WTC11 (cell line): ENCODE results near the gene NSFL1C. TPM values are rescaled to one million over a fixed set of nuclear protein-coding genes. Genes with fewer than 3 reads are reported as not detected.

Experiments used
- ATAC-seq: fragments of 200-7000 bp; cut with Tn5 transposase; 2 replicates; pipeline ENCODE4 v1.10.0; 2021; ENCODE audit warnings: mild to moderate bottlenecking, moderate library complexity
- CTCF ChIA-PET: fragments of 300-600 bp; sonication (Branson Sonifier 250); formaldehyde crosslinking; loops from one replicate; lab custom pipeline; 2021; ENCODE audit warnings: antibody characterized with exemption; lab: Charles Lee
- POLR2A ChIA-PET: fragments of 350-600 bp; sonication (Branson Sonifier 250); formaldehyde crosslinking; loops from one replicate; lab custom pipeline; 2021; ENCODE audit warnings: antibody characterized with exemption; lab: Charles Lee
- DNase-seq: peaks from one replicate; pipeline ENCODE4 v3.0.0; 2021; ENCODE audit warnings: low spot score
- H3K27ac Mint-ChIP-seq: 2 replicates; pipeline ENCODE4 v1.8.0; 2021; ENCODE audit warnings: mixed read lengths
- H3K27me3 Mint-ChIP-seq: 2 replicates; pipeline ENCODE4 v1.8.0; 2021; ENCODE audit warnings: low read depth, mild to moderate bottlenecking, moderate library complexity, mixed read lengths
- H3K36me3 Mint-ChIP-seq: 2 replicates; pipeline ENCODE4 v1.8.0; 2021; ENCODE audit warnings: mixed read lengths
- H3K4me1 Mint-ChIP-seq: 2 replicates; pipeline ENCODE4 v1.8.0; 2022; ENCODE audit warnings: mixed read lengths
- H3K4me3 Mint-ChIP-seq: 2 replicates; pipeline ENCODE4 v1.8.0; 2021; ENCODE audit warnings: mild to moderate bottlenecking, moderate library complexity, mixed read lengths
- H3K9me3 Mint-ChIP-seq: 2 replicates; pipeline ENCODE4 v1.8.0; 2021; ENCODE audit warnings: mixed read lengths
- ATF1 ChIP-seq: sonication (generic); formaldehyde crosslinking; IDR thresholded peaks from 2 replicates; pipeline ENCODE4 v1.8.1; 2023; ENCODE audit warnings: mild to moderate bottlenecking, moderate library complexity, missing genetic modification reagents
- CREB1 ChIP-seq: sonication (generic); formaldehyde crosslinking; IDR thresholded peaks from 2 replicates; pipeline ENCODE4 v1.8.0; 2023; ENCODE audit warnings: mild to moderate bottlenecking, missing genetic modification reagents
- CREM ChIP-seq: sonication (generic); formaldehyde crosslinking; IDR thresholded peaks from 2 replicates; pipeline ENCODE4 v1.8.1; 2022; ENCODE audit warnings: mild to moderate bottlenecking, missing genetic modification reagents, moderate library complexity
- ETV6 ChIP-seq: sonication (generic); formaldehyde crosslinking; IDR thresholded peaks from 2 replicates; pipeline ENCODE4 v1.8.1; 2022; ENCODE audit warnings: mild to moderate bottlenecking, missing genetic modification reagents
- IRF2 ChIP-seq: sonication (generic); formaldehyde crosslinking; IDR thresholded peaks from 2 replicates; pipeline ENCODE4 v1.8.0; 2022; ENCODE audit warnings: low read depth, missing genetic modification reagents, borderline replicate concordance
- MYBL2 ChIP-seq: sonication (generic); formaldehyde crosslinking; IDR thresholded peaks from 2 replicates; pipeline ENCODE4 v1.8.1; 2023; ENCODE audit warnings: mild to moderate bottlenecking, moderate library complexity, missing genetic modification reagents
- NFE2L1 ChIP-seq: sonication (generic); formaldehyde crosslinking; IDR thresholded peaks from 2 replicates; pipeline ENCODE4 v1.8.1; 2023; ENCODE audit warnings: missing genetic modification reagents
- NR2C2 ChIP-seq: sonication (generic); formaldehyde crosslinking; IDR thresholded peaks from 2 replicates; pipeline ENCODE4 v1.8.0; 2022; ENCODE audit warnings: mild to moderate bottlenecking, missing genetic modification reagents
- PRRX2 ChIP-seq: fragments of 250-450 bp; sonication (Bioruptor Pico); IDR thresholded peaks from 2 replicates; pipeline ENCODE4 v1.8.0; 2021; ENCODE audit warnings: mild to moderate bottlenecking
- SMAD3 ChIP-seq: sonication (generic); formaldehyde crosslinking; IDR thresholded peaks from 2 replicates; pipeline ENCODE4 v1.8.0; 2022; ENCODE audit warnings: missing genetic modification reagents, mild to moderate bottlenecking, borderline replicate concordance
- total RNA-seq: library from RNA; stranded (reverse); gene quantifications from 3 replicates; pipeline ENCODE4 v1.2.3, GENCODE V29; 2021
- TF ChIP-seq, protein P1 (sequence below): sonication (generic); formaldehyde crosslinking; IDR thresholded peaks from 2 replicates; pipeline ENCODE4 v1.8.1; 2022; ENCODE audit warnings: low read depth, mild to moderate bottlenecking, moderate library complexity, missing genetic modification reagents, borderline replicate concordance
- TF ChIP-seq, protein P2 (sequence below): fragments of 250-450 bp; sonication (Bioruptor Pico); IDR thresholded peaks from 2 replicates; pipeline ENCODE4 v2.1.2; 2022; ENCODE audit warnings: mild to moderate bottlenecking, moderate library complexity
- TF ChIP-seq, protein P3 (sequence below): sonication (generic); formaldehyde crosslinking; IDR thresholded peaks from 2 replicates; pipeline ENCODE4 v1.8.0; 2023; ENCODE audit warnings: missing genetic modification reagents
- TF ChIP-seq, protein P4 (sequence below): sonication (generic); formaldehyde crosslinking; conservative IDR thresholded peaks from 2 replicates; pipeline ENCODE4 v1.8.1; 2022; ENCODE audit warnings: mild to moderate bottlenecking, missing genetic modification reagents
- TF ChIP-seq, protein P5 (sequence below): sonication (generic); formaldehyde crosslinking; IDR thresholded peaks from 2 replicates; pipeline ENCODE4 v1.8.0; 2023; ENCODE audit warnings: mild to moderate bottlenecking, missing genetic modification reagents
- TF ChIP-seq, protein P6 (sequence below): sonication (generic); formaldehyde crosslinking; IDR thresholded peaks from 2 replicates; pipeline ENCODE4 v1.8.1; 2022; ENCODE audit warnings: low read depth, missing genetic modification reagents, borderline replicate concordance

Gene NSFL1C
- total RNA-seq, 1 experiment from 2014 or later: 85.5 TPM

DNA sequence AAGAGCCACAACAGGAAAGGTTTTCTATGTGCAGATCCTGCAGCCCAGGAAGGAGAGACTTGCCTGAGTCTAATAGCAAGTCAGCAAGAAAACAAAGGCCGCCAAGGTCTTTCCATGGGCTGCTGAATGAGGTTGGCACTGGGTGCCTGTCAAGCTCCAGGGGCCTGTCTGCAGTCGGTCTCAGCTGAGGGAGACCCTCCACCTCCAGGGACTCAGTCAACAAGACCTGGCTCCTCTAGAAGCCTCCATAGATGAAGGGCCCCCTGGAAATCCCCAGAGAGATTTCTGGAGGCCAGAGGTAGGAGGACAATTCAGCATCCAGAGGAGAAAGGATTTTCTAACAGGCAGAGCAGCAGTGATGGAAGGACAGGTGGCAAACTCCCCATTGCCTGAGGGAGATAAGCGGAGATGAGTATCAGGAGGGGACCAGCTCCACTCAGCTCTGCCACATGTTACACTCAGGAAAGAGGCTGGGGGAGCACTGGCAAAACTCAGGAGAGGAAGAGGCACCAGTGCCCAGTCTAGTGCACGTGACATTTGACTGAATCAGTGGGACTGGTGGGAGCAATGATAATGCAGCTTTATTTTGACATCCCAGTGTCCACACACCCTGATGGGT is 40.3 kb downstream of the NSFL1C start:
- DNase-seq: no peak
- Mint-ChIP-seq H3K4me3 (no peak overlapping the region), H3K9me3 (peaks cover 13% of the 10 kb centered on the region)
- CTCF ChIA-PET: interaction anchor here (0.6 to 2.4 kb wide), 5 partner anchors 9 to 442 kb away, joined by 3 to 23 read pairs (median 4); no protein-coding TSS in a partner anchor
- TF ChIP-seq, protein P1, sequence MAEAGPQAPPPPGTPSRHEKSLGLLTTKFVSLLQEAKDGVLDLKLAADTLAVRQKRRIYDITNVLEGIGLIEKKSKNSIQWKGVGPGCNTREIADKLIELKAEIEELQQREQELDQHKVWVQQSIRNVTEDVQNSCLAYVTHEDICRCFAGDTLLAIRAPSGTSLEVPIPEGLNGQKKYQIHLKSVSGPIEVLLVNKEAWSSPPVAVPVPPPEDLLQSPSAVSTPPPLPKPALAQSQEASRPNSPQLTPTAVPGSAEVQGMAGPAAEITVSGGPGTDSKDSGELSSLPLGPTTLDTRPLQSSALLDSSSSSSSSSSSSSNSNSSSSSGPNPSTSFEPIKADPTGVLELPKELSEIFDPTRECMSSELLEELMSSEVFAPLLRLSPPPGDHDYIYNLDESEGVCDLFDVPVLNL: no peak
- TF ChIP-seq ATF1: no peak
- no peak for TF ChIP-seq IRF2 (CRISPR knock-in tag)
- TF ChIP-seq, protein P2, sequence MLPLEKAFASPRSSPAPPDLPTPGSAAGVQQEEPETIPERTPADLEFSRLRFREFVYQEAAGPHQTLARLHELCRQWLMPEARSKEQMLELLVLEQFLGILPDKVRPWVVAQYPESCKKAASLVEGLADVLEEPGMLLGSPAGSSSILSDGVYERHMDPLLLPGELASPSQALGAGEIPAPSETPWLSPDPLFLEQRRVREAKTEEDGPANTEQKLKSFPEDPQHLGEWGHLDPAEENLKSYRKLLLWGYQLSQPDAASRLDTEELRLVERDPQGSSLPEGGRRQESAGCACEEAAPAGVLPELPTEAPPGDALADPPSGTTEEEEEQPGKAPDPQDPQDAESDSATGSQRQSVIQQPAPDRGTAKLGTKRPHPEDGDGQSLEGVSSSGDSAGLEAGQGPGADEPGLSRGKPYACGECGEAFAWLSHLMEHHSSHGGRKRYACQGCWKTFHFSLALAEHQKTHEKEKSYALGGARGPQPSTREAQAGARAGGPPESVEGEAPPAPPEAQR (CRISPR knock-in tag): no peak
- TF ChIP-seq CREB1: no peak
- TF ChIP-seq NFE2L1: no peak
- TF ChIP-seq, all 79 proteins: peak for 0
- Mint-ChIP-seq H3K4me1 (peaks cover 59% of the 10 kb centered on the region), H3K36me3 (peaks cover 8% of the 10 kb centered on the region; the same call in 1 of the 2 replicates), H3K27ac (0 out of 2 replicates have a peak overlapping the region, but pooled peaks have one; percentile 39), H3K27me3 (peaks cover 2% of the 10 kb centered on the region; the same call in 1 of the 2 replicates)
- ATAC-seq: no peak
- POLR2A ChIA-PET: no interaction called here

DNA sequence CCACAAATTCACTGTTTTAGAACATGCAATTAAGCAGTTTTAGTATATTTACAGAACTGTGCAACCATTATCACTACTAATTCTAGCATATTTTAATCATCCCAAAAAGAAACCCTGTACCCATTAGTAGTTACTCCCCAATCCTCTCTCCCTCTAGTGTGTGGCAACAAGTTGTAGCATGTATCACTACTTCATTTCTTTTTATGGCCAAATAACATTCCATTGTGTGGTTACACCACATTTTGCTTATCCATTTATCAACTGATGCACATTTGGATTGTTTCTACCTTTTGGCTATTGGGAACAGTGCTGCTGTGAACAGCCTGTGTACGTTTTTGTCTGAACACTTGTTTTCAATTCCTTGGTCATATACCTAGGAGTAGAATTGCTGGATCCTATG is 42.3 kb downstream of the NSFL1C start:
- peak overlapping the region; percentile 42; the same call in 1 of the 2 replicates for H3K27ac Mint-ChIP-seq
- peaks cover 2% of the 10 kb centered on the region; the same call in 1 of the 2 replicates for H3K27me3 Mint-ChIP-seq
- H3K36me3 Mint-ChIP-seq: peaks cover 20% of the 10 kb centered on the region
- ChIA-PET POLR2A (interaction anchor here (0.8 to 1.2 kb wide), 3 partner anchors 32 to 42 kb away, joined by 3 to 8 read pairs (median 4); partner anchors contain the start of gene NSFL1C), CTCF (interaction anchor here (0.6 to 2.3 kb wide), 15 partner anchors 9 to 353 kb away, joined by 3 to 38 read pairs (median 4); no protein-coding TSS in a partner anchor)
- ATAC-seq: no peak
- H3K9me3 Mint-ChIP-seq: peaks cover 28% of the 10 kb centered on the region
- H3K4me1 Mint-ChIP-seq: peaks cover 40% of the 10 kb centered on the region
- TF ChIP-seq, protein P3, sequence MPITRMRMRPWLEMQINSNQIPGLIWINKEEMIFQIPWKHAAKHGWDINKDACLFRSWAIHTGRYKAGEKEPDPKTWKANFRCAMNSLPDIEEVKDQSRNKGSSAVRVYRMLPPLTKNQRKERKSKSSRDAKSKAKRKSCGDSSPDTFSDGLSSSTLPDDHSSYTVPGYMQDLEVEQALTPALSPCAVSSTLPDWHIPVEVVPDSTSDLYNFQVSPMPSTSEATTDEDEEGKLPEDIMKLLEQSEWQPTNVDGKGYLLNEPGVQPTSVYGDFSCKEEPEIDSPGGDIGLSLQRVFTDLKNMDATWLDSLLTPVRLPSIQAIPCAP: no peak
- TF ChIP-seq, protein P4, sequence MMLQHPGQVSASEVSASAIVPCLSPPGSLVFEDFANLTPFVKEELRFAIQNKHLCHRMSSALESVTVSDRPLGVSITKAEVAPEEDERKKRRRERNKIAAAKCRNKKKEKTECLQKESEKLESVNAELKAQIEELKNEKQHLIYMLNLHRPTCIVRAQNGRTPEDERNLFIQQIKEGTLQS (CRISPR knock-in tag): no peak
- TF ChIP-seq PRRX2 (CRISPR knock-in tag) (no peak), ETV6 (CRISPR knock-in tag) (no peak), NR2C2 (CRISPR knock-in tag) (no peak), CREM (no peak), NFE2L1 (no peak), MYBL2 (CRISPR knock-in tag) (no peak), SMAD3 (CRISPR knock-in tag) (no peak)
- TF ChIP-seq, protein P5, sequence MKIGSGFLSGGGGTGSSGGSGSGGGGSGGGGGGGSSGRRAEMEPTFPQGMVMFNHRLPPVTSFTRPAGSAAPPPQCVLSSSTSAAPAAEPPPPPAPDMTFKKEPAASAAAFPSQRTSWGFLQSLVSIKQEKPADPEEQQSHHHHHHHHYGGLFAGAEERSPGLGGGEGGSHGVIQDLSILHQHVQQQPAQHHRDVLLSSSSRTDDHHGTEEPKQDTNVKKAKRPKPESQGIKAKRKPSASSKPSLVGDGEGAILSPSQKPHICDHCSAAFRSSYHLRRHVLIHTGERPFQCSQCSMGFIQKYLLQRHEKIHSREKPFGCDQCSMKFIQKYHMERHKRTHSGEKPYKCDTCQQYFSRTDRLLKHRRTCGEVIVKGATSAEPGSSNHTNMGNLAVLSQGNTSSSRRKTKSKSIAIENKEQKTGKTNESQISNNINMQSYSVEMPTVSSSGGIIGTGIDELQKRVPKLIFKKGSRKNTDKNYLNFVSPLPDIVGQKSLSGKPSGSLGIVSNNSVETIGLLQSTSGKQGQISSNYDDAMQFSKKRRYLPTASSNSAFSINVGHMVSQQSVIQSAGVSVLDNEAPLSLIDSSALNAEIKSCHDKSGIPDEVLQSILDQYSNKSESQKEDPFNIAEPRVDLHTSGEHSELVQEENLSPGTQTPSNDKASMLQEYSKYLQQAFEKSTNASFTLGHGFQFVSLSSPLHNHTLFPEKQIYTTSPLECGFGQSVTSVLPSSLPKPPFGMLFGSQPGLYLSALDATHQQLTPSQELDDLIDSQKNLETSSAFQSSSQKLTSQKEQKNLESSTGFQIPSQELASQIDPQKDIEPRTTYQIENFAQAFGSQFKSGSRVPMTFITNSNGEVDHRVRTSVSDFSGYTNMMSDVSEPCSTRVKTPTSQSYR (CRISPR knock-in tag): no peak
- TF ChIP-seq, protein P6, sequence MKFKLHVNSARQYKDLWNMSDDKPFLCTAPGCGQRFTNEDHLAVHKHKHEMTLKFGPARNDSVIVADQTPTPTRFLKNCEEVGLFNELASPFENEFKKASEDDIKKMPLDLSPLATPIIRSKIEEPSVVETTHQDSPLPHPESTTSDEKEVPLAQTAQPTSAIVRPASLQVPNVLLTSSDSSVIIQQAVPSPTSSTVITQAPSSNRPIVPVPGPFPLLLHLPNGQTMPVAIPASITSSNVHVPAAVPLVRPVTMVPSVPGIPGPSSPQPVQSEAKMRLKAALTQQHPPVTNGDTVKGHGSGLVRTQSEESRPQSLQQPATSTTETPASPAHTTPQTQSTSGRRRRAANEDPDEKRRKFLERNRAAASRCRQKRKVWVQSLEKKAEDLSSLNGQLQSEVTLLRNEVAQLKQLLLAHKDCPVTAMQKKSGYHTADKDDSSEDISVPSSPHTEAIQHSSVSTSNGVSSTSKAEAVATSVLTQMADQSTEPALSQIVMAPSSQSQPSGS (CRISPR knock-in tag): no peak
- DNase-seq: no peak
- H3K4me3 Mint-ChIP-seq: no peak overlapping the region
